Measurements from ENCODE around the gene UGDH. TPM values are rescaled to one million over a fixed set of nuclear protein-coding genes. Genes with fewer than 3 reads are reported as not detected.

Gene UGDH
- total and polyA plus RNA-seq, 2 of the 8 experiments (the other 6 are each of a cell fraction or from before 2014, with no cell fraction given), result 32.0 to 128 TPM

DNA sequence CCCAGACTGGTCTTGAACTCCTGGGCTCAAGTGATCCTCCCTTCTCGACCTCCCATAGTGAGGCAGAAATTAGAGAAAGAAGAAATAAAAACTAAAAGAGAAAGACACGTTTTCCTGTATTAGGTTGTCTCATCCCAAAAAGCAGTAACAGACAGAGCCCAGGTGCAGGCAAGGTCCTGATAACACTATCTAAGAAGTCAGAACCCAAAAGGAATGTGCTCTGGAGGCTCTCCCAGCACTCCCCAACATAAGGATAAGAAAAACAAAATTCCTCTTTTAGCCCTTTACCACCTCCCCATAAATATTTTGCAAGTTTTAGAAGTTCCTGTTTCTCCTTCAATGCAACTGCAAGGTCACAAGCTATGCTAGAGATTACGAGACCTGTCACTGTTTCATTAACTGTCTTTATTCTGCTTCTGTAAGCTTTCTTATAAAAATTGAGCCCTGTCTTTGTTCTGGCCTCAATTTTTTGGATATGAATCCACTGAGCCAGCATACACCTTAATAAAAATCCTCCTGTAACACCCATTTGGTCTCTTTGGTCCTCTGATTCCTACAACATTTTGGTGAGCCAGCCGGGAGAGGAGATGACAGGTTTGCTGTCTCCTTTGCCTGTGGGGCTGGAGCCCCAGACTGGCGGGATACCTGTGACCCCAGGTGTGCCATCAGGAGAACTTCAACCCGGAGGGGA, 42.5 kb downstream of the UGDH start:
- Histone ChIP-seq H3K36me3 (ENCODE audit: control insufficient read depth in 2 of 4, insufficient read depth in 4 of 4, low read length in 3 of 4) (no peaks in the 10 kb centered on the region), H2BK20ac (ENCODE audit: low read length) (no peak overlapping the region), H3K14ac (ENCODE audit: insufficient read length) (no peak overlapping the region), H4K20me1 (replicated peaks in 1 of 2; ENCODE audit: control insufficient read depth in 1 of 2, insufficient read depth in 2 of 2, low read length in 2 of 2) (no peaks in the 10 kb centered on the region), H3K9ac (replicated peaks in 1 of 4; ENCODE audit: extremely low read depth in 1 of 4, low read depth in 3 of 4, low read length in 3 of 4) (no peak overlapping the region), H3K79me1 (ENCODE audit: low read depth, low read length) (no peaks in the 10 kb centered on the region), H2AFZ (ENCODE audit: low read length) (no peak overlapping the region), H3K79me2 (ENCODE audit: control insufficient read depth in 1 of 2, insufficient read depth in 2 of 2, low read length in 2 of 2) (no peaks in the 10 kb centered on the region), H3K4ac (replicated peaks; ENCODE audit: insufficient read length, low read depth, low read length) (no peak overlapping the region), H3K4me1 (replicated peaks in 1 of 4; ENCODE audit: control insufficient read depth in 3 of 4, insufficient read depth in 4 of 4, low read length in 3 of 4) (no peaks in the 10 kb centered on the region), H3K4me2 (ENCODE audit: insufficient read depth in 1 of 2, low read depth in 2 of 2, low read length in 2 of 2) (no peak overlapping the region), H2BK15ac (ENCODE audit: low read length) (no peak overlapping the region), H4K8ac (ENCODE audit: extremely low read depth, insufficient read depth, low read length) (no peak overlapping the region), H2BK120ac (replicated peaks; ENCODE audit: low read depth, low read length) (no peak overlapping the region), H2BK12ac (ENCODE audit: low read depth, low read length) (no peak overlapping the region), H3K4me3 (ENCODE audit: extremely low read depth in 1 of 4, insufficient read depth in 2 of 4, low read depth in 3 of 4, low read length in 4 of 4) (no peak overlapping the region), H2AK5ac (ENCODE audit: low read depth, low read length) (no peak overlapping the region), H3K23me2 (ENCODE audit: low read depth, low read length) (no peaks in the 10 kb centered on the region), H3K56ac (replicated peaks; ENCODE audit: insufficient read length, low read depth, low read length) (no peak overlapping the region), H3K23ac (ENCODE audit: insufficient read length) (no peak overlapping the region), H3K9me3 (ENCODE audit: insufficient read depth in 2 of 2, low read depth in 1 of 2, low read length in 1 of 2) (0 out of 4 replicates have a peak, but pooled peaks cover 0 to 2% of the 10 kb centered on the region in 2 experiments), H4K91ac (replicated peaks; ENCODE audit: insufficient read length, low read length) (no peak overlapping the region), H2BK5ac (ENCODE audit: low read depth, low read length) (no peak overlapping the region), H4K5ac (ENCODE audit: insufficient read length, low read depth, low read length) (no peak overlapping the region), H3K27me3 (replicated peaks in 1 of 4; ENCODE audit: control insufficient read depth in 3 of 4, extremely low read depth in 1 of 4, insufficient read depth in 3 of 4, low read length in 3 of 4) (no peaks in the 10 kb centered on the region), H3K18ac (ENCODE audit: extremely low read depth, low read length) (no peak overlapping the region), H3K27ac (ENCODE audit: low read depth, low read length) (no peak overlapping the region)
- FAIRE-seq (no peak), DNase-seq (ENCODE audit: low read depth in 1 of 2, low spot score in 2 of 2) (no peak)
- POLR2A ChIA-PET (ENCODE audit: partially characterized antibody), result interaction anchor here (0.6 kb wide), 1 partner anchor 76 kb away, joined by 3 read pairs; no protein-coding TSS in a partner anchor
- CTCF ChIA-PET (ENCODE audit: partially characterized antibody), result interaction anchor here (0.7 to 1.4 kb wide), 2 partner anchors 11 to 224 kb away, joined by 3 to 4 read pairs; no protein-coding TSS in a partner anchor
- WGBS, 2 experiments (ENCODE audit: extremely low coverage in 1 of 2, insufficient coverage in 1 of 2, insufficient read length in 1 of 2, insufficient replicate concordance in 2 of 2, low coverage in 1 of 2, low lambda C conversion rate in 2 of 2, missing lambda C conversion rate in 1 of 2), result 94% methylated on average over 6 of the region's 6 CpGs; no CpG with 5 or more reads in 1 of the 2 experiments
- no peak for TF ChIP-seq POLR2A (IDR thresholded peaks at IDR 0.05; ENCODE audit: control extremely low read depth in 1 of 2, low read depth in 2 of 2, low read length in 2 of 2)
- no peak for TF ChIP-seq RAD21 (IDR thresholded peaks at IDR 0.05 in 1 of 2, conservative IDR thresholded peaks at IDR 0.05 in 1 of 2; ENCODE audit: low read depth in 2 of 2, low read length in 2 of 2)
- TF ChIP-seq CREB1 (IDR thresholded peaks at IDR 0.05), result no peak
- TF ChIP-seq TAF7 (optimal IDR thresholded peaks at IDR 0.05; ENCODE audit: borderline replicate concordance, low read depth, low read length), result no peak
- no peak for TF ChIP-seq CBX8 (IDR thresholded peaks at IDR 0.05; ENCODE audit: borderline replicate concordance, low read depth, low read length)
- no peak for TF ChIP-seq BACH1 (IDR thresholded peaks at IDR 0.05; ENCODE audit: low read length)
- TF ChIP-seq E2F6 (IDR thresholded peaks at IDR 0.05), result no peak
- no peak for TF ChIP-seq KDM4A (IDR thresholded peaks at IDR 0.05; ENCODE audit: low read depth, low read length, severe bottlenecking)
- no peak for TF ChIP-seq SIX5 (IDR thresholded peaks at IDR 0.05; ENCODE audit: low read depth, low read length)
- TF ChIP-seq CTBP2 (IDR thresholded peaks at IDR 0.05; ENCODE audit: borderline replicate concordance, insufficient read depth, insufficient read length, low read length), result no peak
- no peak for TF ChIP-seq FOSL1 (IDR thresholded peaks at IDR 0.05; ENCODE audit: insufficient read depth, low read depth, low read length)
- TF ChIP-seq YY1 (IDR thresholded peaks at IDR 0.05; ENCODE audit: low read depth, low read length), result no peak

Data from H1 (cell line).